Peyer's patch (tissue), 4 donors: ENCODE results near the gene MNAT1.

Experiments
- POLR2A ChIP-seq, 2 donors: fragments of 450-650 bp; IDR thresholded peaks; one replicate each; pipeline ENCODE4 v1.5.1; 2017; ENCODE audit warnings: antibody characterized with exemption in 2 of 2, mild to moderate bottlenecking in 2 of 2, moderate library complexity in 2 of 2
- TF ChIP-seq, protein P1 (sequence below), 6 experiments: fragments of 450-650 bp in 4 of 6; fragments of 200-600 bp in 2 of 6; sonication (generic) in 1 of 6; IDR thresholded peaks; one replicate each; pipeline ENCODE4 v1.5.1; 2017 to 2019; ENCODE audit warnings: antibody characterized with exemption in 6 of 6, mild to moderate bottlenecking in 3 of 6, moderate library complexity in 1 of 6

DNA sequence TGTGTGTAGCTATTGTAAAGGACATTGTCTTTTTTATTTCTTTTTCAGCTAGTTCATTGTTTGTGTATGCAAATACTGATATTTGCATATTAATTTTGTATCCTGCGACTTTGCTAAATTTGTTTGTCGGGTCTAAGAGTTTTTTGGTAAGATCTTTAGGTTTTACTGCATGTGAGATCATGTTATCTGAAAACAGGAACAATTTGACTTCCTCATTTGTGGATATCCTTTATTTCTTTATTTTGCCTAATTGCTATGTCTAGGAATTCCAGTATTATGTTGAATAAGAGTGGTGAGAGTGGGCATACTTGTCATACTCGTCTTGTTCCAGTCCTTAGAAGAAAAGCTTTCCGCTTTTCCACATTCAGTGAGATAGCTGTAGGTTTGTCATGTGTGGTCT is 39.2 kb upstream of the MNAT1 start:
- TF ChIP-seq, protein P1, sequence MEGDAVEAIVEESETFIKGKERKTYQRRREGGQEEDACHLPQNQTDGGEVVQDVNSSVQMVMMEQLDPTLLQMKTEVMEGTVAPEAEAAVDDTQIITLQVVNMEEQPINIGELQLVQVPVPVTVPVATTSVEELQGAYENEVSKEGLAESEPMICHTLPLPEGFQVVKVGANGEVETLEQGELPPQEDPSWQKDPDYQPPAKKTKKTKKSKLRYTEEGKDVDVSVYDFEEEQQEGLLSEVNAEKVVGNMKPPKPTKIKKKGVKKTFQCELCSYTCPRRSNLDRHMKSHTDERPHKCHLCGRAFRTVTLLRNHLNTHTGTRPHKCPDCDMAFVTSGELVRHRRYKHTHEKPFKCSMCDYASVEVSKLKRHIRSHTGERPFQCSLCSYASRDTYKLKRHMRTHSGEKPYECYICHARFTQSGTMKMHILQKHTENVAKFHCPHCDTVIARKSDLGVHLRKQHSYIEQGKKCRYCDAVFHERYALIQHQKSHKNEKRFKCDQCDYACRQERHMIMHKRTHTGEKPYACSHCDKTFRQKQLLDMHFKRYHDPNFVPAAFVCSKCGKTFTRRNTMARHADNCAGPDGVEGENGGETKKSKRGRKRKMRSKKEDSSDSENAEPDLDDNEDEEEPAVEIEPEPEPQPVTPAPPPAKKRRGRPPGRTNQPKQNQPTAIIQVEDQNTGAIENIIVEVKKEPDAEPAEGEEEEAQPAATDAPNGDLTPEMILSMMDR (IDR thresholded peaks at IDR 0.05): no peak
- no peak for TF ChIP-seq POLR2A (IDR thresholded peaks at IDR 0.05)
